Esophagus muscularis mucosa (tissue), 4 donors: ENCODE results near the gene HOXC9. TPM values are rescaled to one million over a fixed set of nuclear protein-coding genes. Genes with fewer than 3 reads are reported as not detected.

Experiments
- DNase-seq: peaks from one replicate; pipeline ENCODE4 v3.0.0-alpha.2; 2017; ENCODE audit errors: extremely low spot score
- H3K27ac ChIP-seq, 4 donors: fragments of 200-600 bp; sonication (generic); replicated peaks in 1 of 4; 1 replicate in 3 of 4; 2 replicates in 1 of 4; pipeline ENCODE4 v1.5.1; 2016 to 2019; ENCODE audit warnings: mild to moderate bottlenecking in 1 of 4
- H3K27me3 ChIP-seq, 4 donors: fragments of 200-600 bp; sonication (generic); one replicate each; pipeline versions ENCODE4 v1.5.1 to v1.6.0; 2016 to 2019
- H3K36me3 ChIP-seq, 4 donors: fragments of 200-600 bp; sonication (generic); one replicate each; pipeline ENCODE4 v1.5.1; 2016 to 2019
- H3K4me1 ChIP-seq, 4 donors: fragments of 200-600 bp; sonication (generic); one replicate each; pipeline ENCODE4 v1.5.1; 2016 to 2019
- H3K4me3 ChIP-seq, 4 donors: fragments of 200-600 bp; sonication (generic); 1 replicate in 2 of 4; 2 replicates in 2 of 4; pipeline ENCODE4 v1.5.1; 2016 to 2019; ENCODE audit warnings: mild to moderate bottlenecking in 4 of 4, moderate library complexity in 1 of 4
- H3K9me3 ChIP-seq, 4 donors: fragments of 200-600 bp; sonication (generic); 1 replicate in 3 of 4; 2 replicates in 1 of 4; pipeline ENCODE4 v1.5.1; 2016 to 2019
- CTCF ChIP-seq, 3 experiments: fragments of 200-600 bp in 2 of 3; fragments of 450-650 bp in 1 of 3; sonication (generic) in 2 of 3; IDR thresholded peaks; one replicate each; pipeline ENCODE4 v1.5.1; 2017 to 2019; ENCODE audit warnings: antibody characterized with exemption in 3 of 3, mild to moderate bottlenecking in 2 of 3, moderate library complexity in 1 of 3
- EP300 ChIP-seq: sonication (generic); formaldehyde crosslinking; IDR thresholded peaks from one replicate; pipeline ENCODE4 v1.6.1; 2017; ENCODE audit warnings: antibody characterized with exemption
- POLR2A ChIP-seq: fragments of 450-650 bp; IDR thresholded peaks from one replicate; pipeline ENCODE4 v1.6.1; 2017; ENCODE audit warnings: antibody characterized with exemption, moderate library complexity, mild to moderate bottlenecking, low read depth
- POLR2AphosphoS5 ChIP-seq, 2 donors: sonication (generic); formaldehyde crosslinking; IDR thresholded peaks; one replicate each; pipeline ENCODE4 v1.6.1; 2017; ENCODE audit warnings: antibody characterized with exemption in 2 of 2
- WGBS: methylation state at CpG from one replicate; pipeline ENCODE4 v1.1.5; 2018; 5-methylcytosine and 5-hydroxymethylcytosine counted together
- intact Hi-C: fragments of 100-400 bp; cut with DNase I; formaldehyde crosslinking; loops from one replicate; pipeline ENCODE4 v1.15.1; 2023
- total RNA-seq, 4 donors: library from RNA; depleted of rRNA; stranded (reverse); fragments of >200 nt; gene quantifications; one replicate each; pipeline versions ENCODE4 v1.1.0 to v1.2.1, GENCODE V29; 2016

HOXC9 gene
- total RNA-seq, 4 donors from 2014 or later, result not detected

- WGBS, result 10% methylated on average over 13 of the region's 13 CpGs
- intact Hi-C loops, result no loop called here
- Histone ChIP-seq H3K9me3 (no peaks in the 10 kb centered on the region), H3K27ac (no peak overlapping the region), H3K4me1 (peaks cover 7 to 48% (median 31%) of the 10 kb centered on the region in 4 donors), H3K4me3 (no peak overlapping the region), H3K27me3 (peaks cover 10 to 100% (median 90%) of the 10 kb centered on the region in 4 donors), H3K36me3 (no peaks in the 10 kb centered on the region)
- DNase-seq, result no peak
- no peak for TF ChIP-seq CTCF (IDR thresholded peaks at IDR 0.05)
- TF ChIP-seq POLR2A, result no peak
- TF ChIP-seq POLR2AphosphoS5 (IDR thresholded peaks at IDR 0.05), result no peak
- TF ChIP-seq EP300, result no peak
These were observed 47.6 kb upstream of the HOXC9 start for GRCh38 chr12:53952335-53952694.

DNA sequence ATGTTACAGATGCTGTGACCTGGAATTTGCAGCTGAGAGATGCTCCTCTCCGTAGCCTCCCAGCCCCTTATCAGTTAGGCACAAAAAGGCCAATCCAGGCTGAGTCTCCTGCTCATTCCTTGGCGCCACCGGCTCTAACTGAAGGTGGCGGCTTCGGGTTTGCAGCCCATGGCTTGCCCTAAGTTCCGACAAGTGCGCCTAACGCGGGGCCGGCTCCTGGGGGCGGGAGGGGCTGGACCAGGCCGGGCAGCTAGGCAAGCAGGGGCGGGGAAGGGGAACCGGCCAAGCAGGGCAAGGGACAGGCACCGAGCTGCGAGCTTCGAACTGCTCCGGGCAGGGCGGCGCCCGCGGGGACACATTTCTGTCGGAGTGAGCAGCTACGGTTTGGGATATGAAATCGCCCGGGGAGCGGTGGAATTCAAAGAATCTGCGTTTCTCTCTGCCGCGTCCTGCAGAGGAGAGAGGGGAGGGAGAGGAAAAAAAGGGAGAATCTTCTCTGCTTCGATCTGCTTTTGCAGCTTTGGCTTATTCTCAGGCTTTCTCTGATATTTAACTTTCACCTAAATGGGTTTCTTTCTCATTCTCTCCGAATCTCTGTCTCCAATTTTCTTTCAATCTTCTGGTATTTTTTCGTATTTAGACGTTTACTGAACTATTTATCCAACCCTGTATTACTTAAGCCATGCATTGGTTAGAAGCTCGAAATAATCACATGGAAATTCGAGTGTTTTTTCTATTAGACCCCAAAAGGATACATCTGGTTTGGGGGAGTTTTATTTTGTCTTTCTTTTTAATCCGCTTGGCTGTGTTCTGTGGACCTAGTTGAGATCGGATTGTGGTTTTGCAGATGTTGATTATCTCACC, 46.9 kb upstream of the HOXC9 start:
- WGBS, result 10% methylated on average over 24 of the region's 38 CpGs
- intact Hi-C loops, result no loop called here
- no peak for DNase-seq
- Histone ChIP-seq H3K9me3 (no peaks in the 10 kb centered on the region), H3K36me3 (no peaks in the 10 kb centered on the region), H3K4me1 (peaks cover 7 to 48% (median 31%) of the 10 kb centered on the region in 4 donors), H3K27ac (no peak overlapping the region), H3K4me3 (no peak overlapping the region), H3K27me3 (peaks cover 10 to 100% (median 93%) of the 10 kb centered on the region in 4 donors)
- TF ChIP-seq POLR2A, result no peak
- no peak for TF ChIP-seq EP300
- no peak for TF ChIP-seq POLR2AphosphoS5 (IDR thresholded peaks at IDR 0.05)
- TF ChIP-seq CTCF (IDR thresholded peaks at IDR 0.05), result no peak

GRCh38 chr12:53953831-53954693, 45.9 kb upstream of the HOXC9 start:
- WGBS, result 8% methylated on average over 19 of the region's 19 CpGs
- peaks cover 10 to 100% (median 98%) of the 10 kb centered on the region in 4 donors for H3K27me3 ChIP-seq
- no peak for TF ChIP-seq POLR2AphosphoS5 (IDR thresholded peaks at IDR 0.05)
- no peak for TF ChIP-seq CTCF (IDR thresholded peaks at IDR 0.05)
- TF ChIP-seq EP300, result no peak
- no peak for TF ChIP-seq POLR2A
- no peaks in the 10 kb centered on the region for H3K9me3 ChIP-seq
- H3K36me3 ChIP-seq, result no peaks in the 10 kb centered on the region
- no peak for DNase-seq
- intact Hi-C loops, result no loop called here
- no peak overlapping the region for H3K27ac ChIP-seq
- H3K4me1 ChIP-seq, result peaks cover 7 to 48% (median 31%) of the 10 kb centered on the region in 4 donors
- H3K4me3 ChIP-seq, result no peak overlapping the region

DNA sequence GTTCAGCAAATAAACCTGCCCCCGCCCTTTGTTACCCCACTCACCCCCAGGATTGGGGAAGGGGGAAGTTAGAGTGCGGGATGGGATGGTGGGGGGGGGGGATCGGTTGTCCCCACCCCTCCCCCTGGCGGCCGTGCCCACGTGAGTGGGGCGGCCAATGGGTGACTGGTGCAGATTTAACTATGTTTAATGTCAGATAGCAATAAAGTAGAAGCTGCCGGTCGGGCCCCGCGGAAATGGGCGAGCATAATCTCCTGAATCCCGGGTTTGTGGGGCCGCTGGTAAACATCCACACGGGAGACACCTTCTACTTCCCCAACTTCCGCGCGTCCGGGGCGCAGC, 45.3 kb upstream of the HOXC9 start, which contains the start of gene HOXC12:
TSS of gene HOXC12 (plus strand) at position 210 of the 342 bp plus-strand sequence. CDS start at position 237, 27 bp downstream.
- peaks cover 7 to 48% (median 31%) of the 10 kb centered on the region in 4 donors for H3K4me1 ChIP-seq
- no peaks in the 10 kb centered on the region for H3K9me3 ChIP-seq
- TF ChIP-seq CTCF (IDR thresholded peaks at IDR 0.05) (no peak), POLR2AphosphoS5 (IDR thresholded peaks at IDR 0.05) (no peak), POLR2A (no peak), EP300 (no peak)
- WGBS, result 0% methylated on average over 6 of the region's 20 CpGs
- no peak within 1 kb of the TSS for H3K27ac ChIP-seq
- no peaks in the 10 kb centered on the region for H3K36me3 ChIP-seq
- intact Hi-C loops, result no loop called here
- no peak for DNase-seq
- peaks cover 10 to 100% (median 98%) of the 10 kb centered on the region in 4 donors for H3K27me3 ChIP-seq
- no peak within 1 kb of the TSS for H3K4me3 ChIP-seq
